Suprapubic skin (tissue), 3 donors: ENCODE data around the gene KCNK18.

Source experiments
- EP300 ChIP-seq: sonication (generic); formaldehyde crosslinking; IDR thresholded peaks from one replicate; pipeline ENCODE4 v1.6.1; 2017; ENCODE audit warnings: antibody characterized with exemption
- POLR2A ChIP-seq, 2 donors: fragments of 450-650 bp; IDR thresholded peaks; one replicate each; pipeline ENCODE4 v1.6.1; 2017; ENCODE audit warnings: antibody characterized with exemption in 2 of 2, mild to moderate bottlenecking in 2 of 2, moderate library complexity in 2 of 2
- TF ChIP-seq, protein P1 (sequence below), 2 donors: fragments of 200-600 bp in 1 of 2; fragments of 450-650 bp in 1 of 2; sonication (generic) in 1 of 2; IDR thresholded peaks; one replicate each; pipeline ENCODE4 v1.5.1; 2016 to 2019; ENCODE audit warnings: antibody characterized with exemption in 2 of 2, mild to moderate bottlenecking in 1 of 2, moderate library complexity in 1 of 2

DNA sequence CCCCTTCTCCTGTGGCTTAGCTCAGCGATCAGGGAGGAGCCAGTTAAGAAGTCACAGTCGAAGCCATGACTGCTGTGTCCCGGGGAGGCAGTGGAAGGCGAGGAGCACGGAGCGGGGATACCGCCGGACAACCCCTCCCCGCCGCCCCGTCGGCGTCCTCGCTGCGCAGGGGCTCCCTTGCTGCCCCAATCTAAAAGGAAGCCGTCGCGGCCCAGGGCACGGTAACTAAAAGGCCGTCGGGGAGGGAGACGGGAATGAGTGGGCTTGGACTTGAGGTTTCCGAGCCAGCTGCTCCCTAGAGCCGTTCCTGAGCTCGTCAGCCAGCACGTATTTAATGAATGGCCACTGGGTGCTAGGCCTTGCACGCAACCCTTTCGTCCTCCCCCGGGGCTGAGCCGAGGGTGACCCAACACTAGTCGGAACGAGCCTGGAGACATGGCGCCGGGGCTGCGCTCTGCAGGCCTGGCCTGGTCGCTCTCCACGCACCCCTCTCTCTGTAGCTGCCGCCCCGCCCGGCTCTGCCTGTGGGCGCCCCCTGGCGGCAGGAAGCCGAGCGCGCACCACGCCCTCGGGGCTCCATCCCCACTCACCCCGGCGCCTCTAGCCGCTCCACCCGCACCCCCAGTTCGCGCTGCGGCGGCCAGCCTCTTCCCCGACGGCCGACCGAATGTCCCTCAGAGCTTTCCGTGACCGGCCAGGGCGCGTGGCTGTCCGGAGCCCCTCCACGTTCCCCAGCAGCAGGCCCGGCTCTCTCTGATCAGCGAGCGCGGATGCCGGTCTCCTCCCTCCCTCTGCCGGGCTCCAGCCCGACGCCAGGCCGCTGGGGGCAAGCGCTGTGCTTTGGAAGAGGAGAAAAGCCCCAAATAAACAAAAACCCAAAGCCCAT, 29.3 kb upstream of the KCNK18 start:
- TF ChIP-seq, protein P1, sequence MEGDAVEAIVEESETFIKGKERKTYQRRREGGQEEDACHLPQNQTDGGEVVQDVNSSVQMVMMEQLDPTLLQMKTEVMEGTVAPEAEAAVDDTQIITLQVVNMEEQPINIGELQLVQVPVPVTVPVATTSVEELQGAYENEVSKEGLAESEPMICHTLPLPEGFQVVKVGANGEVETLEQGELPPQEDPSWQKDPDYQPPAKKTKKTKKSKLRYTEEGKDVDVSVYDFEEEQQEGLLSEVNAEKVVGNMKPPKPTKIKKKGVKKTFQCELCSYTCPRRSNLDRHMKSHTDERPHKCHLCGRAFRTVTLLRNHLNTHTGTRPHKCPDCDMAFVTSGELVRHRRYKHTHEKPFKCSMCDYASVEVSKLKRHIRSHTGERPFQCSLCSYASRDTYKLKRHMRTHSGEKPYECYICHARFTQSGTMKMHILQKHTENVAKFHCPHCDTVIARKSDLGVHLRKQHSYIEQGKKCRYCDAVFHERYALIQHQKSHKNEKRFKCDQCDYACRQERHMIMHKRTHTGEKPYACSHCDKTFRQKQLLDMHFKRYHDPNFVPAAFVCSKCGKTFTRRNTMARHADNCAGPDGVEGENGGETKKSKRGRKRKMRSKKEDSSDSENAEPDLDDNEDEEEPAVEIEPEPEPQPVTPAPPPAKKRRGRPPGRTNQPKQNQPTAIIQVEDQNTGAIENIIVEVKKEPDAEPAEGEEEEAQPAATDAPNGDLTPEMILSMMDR (IDR thresholded peaks at IDR 0.05): peak; percentile 41 to 95
- TF ChIP-seq POLR2A (IDR thresholded peaks at IDR 0.05): no peak
- no peak for TF ChIP-seq EP300
